ENCODE data around the gene AGPS. TPM values are rescaled to one million over a fixed set of nuclear protein-coding genes. Genes with fewer than 3 reads are reported as not detected.

Gene AGPS
- total RNA-seq, 4 donors from 2014 or later = 20.2 to 34.0 (median 25.5) TPM

DNA sequence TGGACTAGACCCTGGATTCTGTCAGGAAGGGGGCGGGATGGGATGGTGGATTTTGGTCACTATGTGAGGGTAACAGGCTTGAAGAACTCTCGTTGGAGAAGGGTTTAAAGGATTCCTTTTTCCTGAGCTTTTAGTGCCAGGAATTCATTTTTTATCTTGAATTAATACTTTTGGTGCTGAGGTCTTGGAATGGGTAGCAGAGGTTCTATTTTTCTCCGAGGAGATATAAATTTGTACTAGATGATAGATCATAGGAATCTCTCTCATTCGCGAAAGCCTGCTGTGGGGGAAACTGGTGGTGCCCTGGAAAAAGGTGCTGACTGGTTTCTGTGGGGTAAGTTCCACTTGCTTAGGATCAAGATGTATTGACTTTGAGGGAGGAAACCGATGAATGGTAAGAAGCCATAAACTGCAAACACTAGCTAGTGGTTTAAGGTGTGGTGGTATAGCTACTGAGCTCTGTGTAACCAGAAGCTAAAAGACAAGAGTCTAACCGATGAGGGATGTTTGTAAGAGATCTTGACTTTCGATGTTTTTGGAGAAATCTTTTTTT lies 706 bp downstream of the AGPS start:
- TF ChIP-seq POLR2A (IDR thresholded peaks at IDR 0.05) = no peak
- TF ChIP-seq, protein P1, sequence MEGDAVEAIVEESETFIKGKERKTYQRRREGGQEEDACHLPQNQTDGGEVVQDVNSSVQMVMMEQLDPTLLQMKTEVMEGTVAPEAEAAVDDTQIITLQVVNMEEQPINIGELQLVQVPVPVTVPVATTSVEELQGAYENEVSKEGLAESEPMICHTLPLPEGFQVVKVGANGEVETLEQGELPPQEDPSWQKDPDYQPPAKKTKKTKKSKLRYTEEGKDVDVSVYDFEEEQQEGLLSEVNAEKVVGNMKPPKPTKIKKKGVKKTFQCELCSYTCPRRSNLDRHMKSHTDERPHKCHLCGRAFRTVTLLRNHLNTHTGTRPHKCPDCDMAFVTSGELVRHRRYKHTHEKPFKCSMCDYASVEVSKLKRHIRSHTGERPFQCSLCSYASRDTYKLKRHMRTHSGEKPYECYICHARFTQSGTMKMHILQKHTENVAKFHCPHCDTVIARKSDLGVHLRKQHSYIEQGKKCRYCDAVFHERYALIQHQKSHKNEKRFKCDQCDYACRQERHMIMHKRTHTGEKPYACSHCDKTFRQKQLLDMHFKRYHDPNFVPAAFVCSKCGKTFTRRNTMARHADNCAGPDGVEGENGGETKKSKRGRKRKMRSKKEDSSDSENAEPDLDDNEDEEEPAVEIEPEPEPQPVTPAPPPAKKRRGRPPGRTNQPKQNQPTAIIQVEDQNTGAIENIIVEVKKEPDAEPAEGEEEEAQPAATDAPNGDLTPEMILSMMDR (IDR thresholded peaks at IDR 0.05) = no peak
- intact Hi-C loops (cut with DNase I) = no loop called here
- Histone ChIP-seq H3K27ac (peak overlapping the region; percentile 72 to 86 (median 80)), H3K4me1 (peaks cover 0 to 62% (median 13%) of the 10 kb centered on the region in 3 donors), H3K27me3 (no peaks in the 10 kb centered on the region), H3K36me3 (no peaks in the 10 kb centered on the region), H3K4me3 (peak overlapping the region; percentile 64 to 89 (median 78)), H3K9me3 (no peaks in the 10 kb centered on the region)
- no peak for DNase-seq
- 9% methylated on average over 8 of the region's 8 CpGs for WGBS, 2 donors

DNA sequence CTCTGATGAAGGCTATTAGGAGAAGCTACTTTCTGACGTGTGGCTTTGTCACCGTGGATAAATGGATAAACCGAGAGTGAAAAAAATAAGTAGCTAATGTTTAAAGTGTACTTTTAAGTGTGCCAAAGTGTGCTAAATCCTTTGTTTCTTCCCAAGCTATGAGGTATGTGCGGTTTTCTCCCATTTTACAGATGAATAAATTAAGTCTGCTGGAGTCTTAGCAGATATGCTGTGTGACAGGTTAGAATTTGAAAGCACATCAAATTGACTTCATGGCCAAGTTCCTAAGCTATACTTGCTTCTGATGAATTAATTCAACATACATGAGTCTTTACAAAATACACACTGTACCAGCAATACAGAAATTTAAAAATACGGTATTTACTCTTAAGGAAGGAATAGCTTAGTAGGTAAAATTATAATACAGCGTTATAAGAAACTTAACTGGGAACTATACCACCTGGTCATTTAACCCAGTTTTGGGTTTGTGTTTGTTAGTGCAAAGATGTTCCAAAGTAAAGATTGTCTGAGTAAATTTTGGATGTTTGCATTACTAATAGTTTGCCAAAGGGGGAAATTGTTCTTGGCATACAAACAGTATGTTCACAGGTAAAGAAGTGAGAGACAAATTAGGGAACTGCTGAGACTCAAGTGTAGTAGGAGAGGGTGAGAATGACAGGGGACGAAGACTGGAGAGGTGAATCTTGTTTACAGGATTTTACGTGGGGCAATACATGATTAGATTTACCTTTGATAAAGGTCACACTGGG lies 1.4 kb downstream of the AGPS start:
- Histone ChIP-seq H3K27ac (peak overlapping the region in 1 of 4 donors; percentile 74), H3K9me3 (no peaks in the 10 kb centered on the region), H3K4me3 (peak overlapping the region in 3 of 4 donors; percentile 70 to 89 (median 85)), H3K36me3 (no peaks in the 10 kb centered on the region), H3K4me1 (peaks cover 0 to 64% (median 13%) of the 10 kb centered on the region in 3 donors), H3K27me3 (no peaks in the 10 kb centered on the region)
- intact Hi-C loops (cut with DNase I) = no loop called here
- no peak for TF ChIP-seq POLR2A (IDR thresholded peaks at IDR 0.05)
- TF ChIP-seq, protein P1 (IDR thresholded peaks at IDR 0.05) = no peak
- DNase-seq = no peak
- WGBS, 2 donors = 47 to 73% methylated on average over 8 of the region's 8 CpGs

DNA sequence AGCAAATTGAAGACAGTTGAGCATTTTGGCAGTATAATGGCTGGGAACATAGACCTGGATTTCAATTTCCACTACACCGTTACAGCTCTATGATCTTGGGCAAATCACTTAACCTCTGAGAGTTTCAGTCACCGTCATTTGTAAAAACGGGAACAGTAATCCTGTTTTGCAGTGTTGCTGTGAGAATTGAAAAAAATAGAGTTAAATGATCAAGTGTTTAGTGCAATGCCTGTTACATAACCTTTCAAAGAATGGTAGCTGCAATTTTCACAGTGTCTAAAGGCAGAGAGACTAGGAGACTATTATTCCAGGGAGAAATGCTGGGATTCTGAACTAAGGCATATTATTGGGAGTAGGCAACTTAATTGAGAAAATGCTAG lies 2.0 kb downstream of the AGPS start:
- intact Hi-C loops (cut with DNase I) = no loop called here
- TF ChIP-seq POLR2A (IDR thresholded peaks at IDR 0.05) = no peak
- TF ChIP-seq, protein P1 (IDR thresholded peaks at IDR 0.05) = no peak
- H3K4me1 ChIP-seq = peaks cover 0 to 64% (median 13%) of the 10 kb centered on the region in 3 donors

DNA sequence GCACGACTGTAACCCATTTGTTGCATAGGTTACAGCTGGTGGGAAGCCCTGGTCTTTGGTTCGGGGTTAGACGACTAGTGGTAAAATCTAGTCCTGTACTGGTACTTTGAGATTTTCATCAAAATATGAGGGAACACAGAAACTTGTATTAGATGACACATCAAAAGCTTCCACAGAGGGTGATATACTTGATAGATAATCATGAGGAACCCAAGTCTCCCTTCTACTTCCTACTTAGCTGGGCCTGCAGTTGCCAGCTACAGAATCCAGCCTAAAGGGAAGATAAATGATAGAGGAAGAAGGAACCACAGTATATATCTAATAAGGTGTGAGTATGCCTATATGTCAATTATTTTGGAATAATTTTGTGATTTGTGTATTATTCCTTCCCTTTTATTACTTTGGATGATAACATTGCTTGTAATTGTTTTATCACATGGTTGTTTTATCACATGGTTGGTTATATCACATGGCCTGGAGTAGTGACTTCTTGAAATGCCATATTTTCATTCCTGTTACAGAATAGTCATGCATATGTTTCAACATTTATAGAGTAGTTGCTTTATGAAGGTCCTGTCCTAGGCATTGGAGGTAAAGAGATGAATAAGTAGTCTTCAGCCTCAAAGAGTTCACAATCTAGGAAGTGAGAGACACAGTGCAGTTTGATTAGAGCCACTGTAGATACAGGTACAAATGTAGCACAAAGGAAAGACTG lies 2.9 kb downstream of the AGPS start:
- no peak for TF ChIP-seq POLR2A (IDR thresholded peaks at IDR 0.05)
- TF ChIP-seq, protein P1 (IDR thresholded peaks at IDR 0.05) = no peak
- intact Hi-C loops (cut with DNase I) = no loop called here
- no peaks in the 10 kb centered on the region for H3K36me3 ChIP-seq
- H3K27me3 ChIP-seq = no peaks in the 10 kb centered on the region
- H3K9me3 ChIP-seq = no peaks in the 10 kb centered on the region
- 84 to 93% methylated on average over 3 of the region's 3 CpGs for WGBS, 2 donors
- no peak overlapping the region for H3K4me3 ChIP-seq
- no peak overlapping the region for H3K27ac ChIP-seq
- no peak for DNase-seq
- peaks cover 0 to 64% (median 13%) of the 10 kb centered on the region in 3 donors for H3K4me1 ChIP-seq

More for the DNA sequence above, 2.0 kb downstream of the AGPS start:
- no peak for DNase-seq
- H3K9me3 ChIP-seq = no peaks in the 10 kb centered on the region
- H3K27me3 ChIP-seq = no peaks in the 10 kb centered on the region
- no peaks in the 10 kb centered on the region for H3K36me3 ChIP-seq
- no peak overlapping the region for H3K4me3 ChIP-seq
- no peak overlapping the region for H3K27ac ChIP-seq
- WGBS, 2 donors = 51 to 67% methylated on average over 3 of the region's 3 CpGs
